GM12865 (cell line): ENCODE results near the gene PRKCH.

Experiments
- DNase-seq: peaks from one replicate; pipeline ENCODE4 v3.0.0; 2010; ENCODE audit warnings: low read depth
- H3K4me3 ChIP-seq: 2 replicates; pipeline ENCODE4 v1.5.1; 2011; ENCODE audit warnings: mild to moderate bottlenecking, low read depth, low read length, control low read depth
- TF ChIP-seq, protein P1 (sequence below): IDR thresholded peaks from 2 replicates; pipeline ENCODE4 v1.5.1; 2011; ENCODE audit warnings: low read length, control low read depth, low read depth, inconsistent platforms; ENCODE audit not compliant: insufficient read depth; ENCODE audit errors: missing control alignments

Gene PRKCH

DNA sequence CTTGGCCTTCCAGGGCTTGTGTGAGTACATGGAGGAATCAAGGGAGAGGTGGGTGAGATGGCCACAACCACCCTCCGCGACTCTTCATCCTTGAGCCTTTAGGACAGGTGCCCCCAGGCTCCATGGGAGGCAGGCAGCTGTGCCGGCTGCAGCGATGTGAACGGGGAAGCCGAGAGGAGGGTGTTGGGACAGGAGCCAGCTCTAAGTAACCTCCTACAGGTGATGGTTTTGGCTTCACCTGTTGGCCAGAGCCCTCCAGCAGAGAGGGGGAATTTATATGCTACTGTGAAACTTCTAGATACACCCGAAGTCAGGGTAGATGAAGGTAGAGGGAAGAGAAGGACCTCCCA is 241.8 kb downstream of the PRKCH start:
- H3K4me3 ChIP-seq = no peak overlapping the region
- TF ChIP-seq, protein P1, sequence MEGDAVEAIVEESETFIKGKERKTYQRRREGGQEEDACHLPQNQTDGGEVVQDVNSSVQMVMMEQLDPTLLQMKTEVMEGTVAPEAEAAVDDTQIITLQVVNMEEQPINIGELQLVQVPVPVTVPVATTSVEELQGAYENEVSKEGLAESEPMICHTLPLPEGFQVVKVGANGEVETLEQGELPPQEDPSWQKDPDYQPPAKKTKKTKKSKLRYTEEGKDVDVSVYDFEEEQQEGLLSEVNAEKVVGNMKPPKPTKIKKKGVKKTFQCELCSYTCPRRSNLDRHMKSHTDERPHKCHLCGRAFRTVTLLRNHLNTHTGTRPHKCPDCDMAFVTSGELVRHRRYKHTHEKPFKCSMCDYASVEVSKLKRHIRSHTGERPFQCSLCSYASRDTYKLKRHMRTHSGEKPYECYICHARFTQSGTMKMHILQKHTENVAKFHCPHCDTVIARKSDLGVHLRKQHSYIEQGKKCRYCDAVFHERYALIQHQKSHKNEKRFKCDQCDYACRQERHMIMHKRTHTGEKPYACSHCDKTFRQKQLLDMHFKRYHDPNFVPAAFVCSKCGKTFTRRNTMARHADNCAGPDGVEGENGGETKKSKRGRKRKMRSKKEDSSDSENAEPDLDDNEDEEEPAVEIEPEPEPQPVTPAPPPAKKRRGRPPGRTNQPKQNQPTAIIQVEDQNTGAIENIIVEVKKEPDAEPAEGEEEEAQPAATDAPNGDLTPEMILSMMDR = no peak
- no peak for DNase-seq

DNA sequence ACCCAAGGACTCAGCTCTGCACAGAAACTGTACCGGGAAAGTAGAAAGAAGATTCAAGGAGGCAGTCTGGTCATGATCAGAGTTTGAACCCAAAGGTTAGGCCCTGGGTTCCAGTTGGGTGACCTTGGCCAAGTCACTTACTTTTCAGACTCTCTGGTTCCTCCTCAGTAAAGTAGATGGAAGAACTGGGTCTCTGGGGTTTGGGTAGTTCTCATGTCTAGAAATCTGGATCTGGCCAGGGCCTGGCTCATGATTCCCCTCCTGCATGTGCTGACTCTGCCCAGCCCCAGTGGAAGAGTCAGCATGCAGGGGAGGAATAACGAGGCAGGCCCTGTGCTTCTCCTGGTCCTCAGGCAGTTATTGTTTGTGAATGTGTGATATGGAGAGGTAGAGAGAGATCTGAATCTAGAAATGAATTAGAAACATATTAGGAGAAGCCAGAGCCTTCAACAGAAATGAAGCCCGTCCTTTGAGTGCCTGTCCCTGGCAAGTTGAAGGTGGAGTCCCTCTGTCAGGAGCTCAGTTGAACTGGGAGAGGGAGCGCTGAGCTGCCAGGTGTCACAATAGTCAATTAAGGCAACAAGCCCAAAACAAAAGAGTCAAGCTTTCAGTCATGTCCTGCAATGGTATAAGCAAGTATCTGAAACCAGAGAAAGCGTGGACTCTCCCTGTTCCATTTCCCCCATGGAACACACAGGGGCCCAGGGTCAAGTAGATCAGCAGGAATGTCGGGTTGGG is 242.7 kb downstream of the PRKCH start:
- H3K4me3 ChIP-seq = no peak overlapping the region
- no peak for DNase-seq
- TF ChIP-seq, protein P1 = no peak

DNA sequence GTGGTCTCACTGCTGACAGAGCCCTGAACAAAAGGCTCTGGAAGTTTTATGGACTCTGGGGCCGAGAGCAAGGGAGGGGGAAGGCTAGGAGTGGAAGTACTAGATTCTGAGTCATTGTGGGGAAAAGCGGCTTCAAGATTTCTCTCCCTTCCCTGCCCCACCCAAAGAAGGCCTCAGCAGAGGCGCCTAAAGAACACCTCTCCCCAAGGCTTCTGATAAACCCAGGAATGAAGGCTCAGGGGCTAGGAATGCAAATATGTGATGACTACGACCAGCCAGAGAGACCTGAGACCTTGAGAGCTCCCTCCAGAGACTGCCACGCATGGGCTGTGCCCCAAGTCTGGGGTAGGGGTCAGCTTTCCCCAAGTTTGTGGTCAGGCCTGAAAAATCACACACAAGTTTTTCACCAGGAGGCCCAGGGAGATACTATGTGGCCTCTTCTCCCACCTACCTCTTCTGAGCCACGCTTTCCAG is 243.3 kb downstream of the PRKCH start:
- no peak overlapping the region for H3K4me3 ChIP-seq
- DNase-seq = no peak

DNA sequence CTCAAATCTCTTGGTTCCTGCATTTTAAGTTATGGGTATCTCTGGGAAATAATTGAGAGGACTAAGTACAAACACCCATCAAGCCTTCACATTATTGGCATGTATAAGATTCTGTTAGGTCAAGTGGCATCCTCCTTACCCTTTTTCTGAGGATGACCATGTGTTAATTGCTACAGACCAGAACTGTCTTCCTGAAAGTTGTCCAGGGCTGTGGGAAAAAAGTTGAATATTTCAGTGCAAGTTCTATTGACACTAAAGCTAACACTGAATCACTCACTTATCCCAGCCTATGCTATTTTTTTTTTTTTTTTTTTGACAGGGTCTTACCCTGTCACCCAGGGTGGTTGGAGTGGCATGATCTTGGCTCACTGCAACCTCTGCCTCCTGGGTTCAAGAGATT is 243.8 kb downstream of the PRKCH start:
- no peak overlapping the region for H3K4me3 ChIP-seq
- no peak for DNase-seq
- TF ChIP-seq, protein P1 = no peak

More for the DNA sequence above, 243.3 kb downstream of the PRKCH start:
- TF ChIP-seq, protein P1 = no peak

DNA sequence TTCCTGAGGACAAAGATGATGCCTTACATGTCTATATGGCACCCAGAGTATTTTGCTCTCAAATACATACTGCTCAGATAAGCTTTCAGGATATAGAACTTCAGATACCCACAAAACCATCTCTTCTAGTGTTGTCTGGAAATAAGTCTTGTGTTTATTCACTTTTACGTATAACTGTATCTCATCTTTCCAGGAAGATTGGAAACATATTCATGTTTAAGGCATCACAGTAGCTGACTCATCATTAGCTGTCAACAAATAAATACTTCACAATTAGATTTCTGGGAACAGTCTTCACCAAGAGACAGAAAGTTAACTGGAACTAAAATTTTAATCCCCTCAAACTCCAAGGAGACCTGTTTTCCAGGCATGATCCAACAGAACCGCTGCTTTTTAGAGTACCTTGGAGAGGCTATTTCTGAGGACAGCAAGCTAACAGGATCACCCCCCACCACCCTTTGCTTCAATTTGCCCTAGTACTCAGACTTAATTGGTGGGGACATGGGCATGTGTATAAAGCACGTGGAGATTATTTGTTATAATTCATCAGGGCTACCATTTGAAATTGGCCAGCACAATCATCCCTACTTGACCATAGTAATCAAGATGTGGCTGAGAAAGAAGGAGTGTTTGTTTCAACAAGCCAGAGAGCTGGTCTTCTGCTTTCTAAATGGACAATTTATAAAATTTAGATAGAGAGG is 244.6 kb downstream of the PRKCH start:
- no peak overlapping the region for H3K4me3 ChIP-seq
- TF ChIP-seq, protein P1 = no peak
- no peak for DNase-seq

DNA sequence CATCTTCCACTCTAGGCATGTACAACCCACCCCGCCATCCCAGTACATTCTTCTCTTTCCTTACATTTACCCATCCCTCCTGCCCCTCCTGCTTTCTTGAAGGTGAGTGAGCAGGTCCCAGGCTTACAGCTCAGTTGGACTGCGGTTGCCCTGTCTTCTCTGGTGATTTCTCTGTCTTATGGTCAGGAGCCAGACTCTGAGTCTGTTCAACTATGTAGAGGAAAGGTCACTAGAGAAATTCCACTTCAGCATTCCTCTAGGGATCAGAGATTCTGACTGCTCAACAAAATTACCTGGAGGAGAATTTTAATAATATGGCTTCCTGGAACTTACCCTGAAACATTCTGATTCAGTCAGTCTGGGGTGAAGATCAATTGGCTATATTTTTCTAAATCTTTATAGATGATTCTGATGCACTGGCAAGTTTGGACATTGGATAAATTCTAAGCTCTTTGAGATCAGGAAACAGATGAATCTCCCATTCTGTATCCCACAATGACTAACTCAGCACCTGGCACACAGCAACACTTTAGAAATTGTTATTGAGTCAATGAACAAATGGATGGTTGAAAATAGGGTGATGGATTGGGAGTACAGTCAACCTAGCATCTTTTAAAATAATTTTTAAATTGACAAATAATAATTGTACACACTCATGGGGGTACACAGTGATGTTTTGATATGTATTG is 245.3 kb downstream of the PRKCH start:
- no peak overlapping the region for H3K4me3 ChIP-seq

More for the DNA sequence above, 245.3 kb downstream of the PRKCH start:
- TF ChIP-seq, protein P1 = no peak
- DNase-seq = no peak
